HEK293T (cell line): ENCODE measurements around the gene TRPC6.

ENCODE experiments used
- ARNT ChIP-seq: fragments of 450-650 bp; IDR thresholded peaks from 2 replicates; pipeline ENCODE4 v1.6.1; 2017; ENCODE audit warnings: mild to moderate bottlenecking
- CTBP1 ChIP-seq: fragments of 450-650 bp; IDR thresholded peaks from 2 replicates; pipeline ENCODE4 v1.6.1; 2016; ENCODE audit warnings: borderline replicate concordance
- ELF4 ChIP-seq: fragments of 450-650 bp; IDR thresholded peaks from 2 replicates; pipeline ENCODE4 v1.6.1; 2017; ENCODE audit warnings: antibody characterized with exemption
- FOXK2 ChIP-seq: fragments of 450-650 bp; IDR thresholded peaks from 2 replicates; pipeline ENCODE4 v1.6.1; 2016; ENCODE audit warnings: mild to moderate bottlenecking
- FOXM1 ChIP-seq: fragments of 450-650 bp; IDR thresholded peaks from 2 replicates; pipeline ENCODE4 v1.6.1; 2017; ENCODE audit warnings: mild to moderate bottlenecking, borderline replicate concordance
- HDGF ChIP-seq: fragments of 450-650 bp; IDR thresholded peaks from 2 replicates; pipeline ENCODE4 v1.6.1; 2017; ENCODE audit warnings: antibody characterized with exemption, borderline replicate concordance
- NFRKB ChIP-seq: fragments of 450-650 bp; IDR thresholded peaks from 2 replicates; pipeline ENCODE4 v1.6.1; 2016; ENCODE audit warnings: mild to moderate bottlenecking, moderate library complexity
- PKNOX1 ChIP-seq: fragments of 450-650 bp; IDR thresholded peaks from 2 replicates; pipeline ENCODE4 v1.6.1; 2016
- SUZ12 ChIP-seq: fragments of 450-650 bp; IDR thresholded peaks from 2 replicates; pipeline ENCODE4 v1.6.1; 2016; ENCODE audit warnings: mild to moderate bottlenecking
- TARDBP ChIP-seq: fragments of 450-650 bp; IDR thresholded peaks from 2 replicates; pipeline ENCODE4 v1.6.1; 2016

DNA sequence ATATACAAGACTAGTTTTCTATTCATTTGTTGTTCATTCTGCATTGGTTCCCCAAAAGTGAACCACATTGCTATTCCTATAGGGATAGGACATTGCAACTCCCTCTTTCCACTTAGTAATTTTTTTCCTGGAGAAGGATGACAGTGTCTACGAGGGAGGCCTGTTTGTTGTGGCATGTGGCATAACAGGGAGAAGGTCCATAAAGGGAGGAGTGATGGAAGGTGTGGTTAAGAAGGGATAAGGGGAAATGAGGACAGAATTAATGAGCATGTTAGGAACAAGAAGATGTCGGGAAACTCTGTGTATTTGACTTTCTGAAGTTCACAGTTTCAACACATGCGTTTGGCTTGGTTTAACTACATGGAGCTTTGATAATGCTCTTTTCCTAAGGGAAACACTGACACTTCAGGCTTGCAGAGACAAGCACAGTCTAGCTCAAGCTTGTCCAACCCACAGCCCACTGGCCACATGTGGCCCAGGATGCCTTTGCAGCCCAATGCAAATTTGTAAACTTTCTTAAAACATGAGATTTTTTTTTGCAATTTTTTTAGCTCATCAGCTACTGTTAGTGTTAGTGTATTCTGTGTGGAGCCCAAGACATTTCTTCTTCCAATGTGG, 149.7 kb downstream of the TRPC6 start:
- TF ChIP-seq FOXM1 (no peak), HDGF (no peak), NFRKB (no peak), TARDBP (no peak), PKNOX1 (no peak), FOXK2 (no peak), ARNT (no peak), SUZ12 (no peak), CTBP1 (no peak), ELF4 (no peak)
